H9 (cell line): Measurements from ENCODE around the gene COMMD9. TPM values are rescaled to one million over a fixed set of nuclear protein-coding genes. Genes with fewer than 3 reads are reported as not detected.

Experiments used
- DNase-seq: peaks from one replicate; pipeline ENCODE4 v3.0.0-alpha.2; 2017
- H2AFZ ChIP-seq: one replicate; pipeline ENCODE4 v1.6.1; 2013; ENCODE audit warnings: mild to moderate bottlenecking, low read length, control low read depth, moderate library complexity
- H2AK5ac ChIP-seq: 2 replicates; pipeline ENCODE4 v1.6.1; 2013; ENCODE audit warnings: low read length, control low read depth, mixed read lengths; ENCODE audit not compliant: insufficient read length
- H2BK120ac ChIP-seq: one replicate; pipeline ENCODE4 v1.6.1; 2013; ENCODE audit warnings: low read depth, mild to moderate bottlenecking, low read length, control low read depth, inconsistent platforms; ENCODE audit not compliant: poor library complexity, severe bottlenecking
- H2BK12ac ChIP-seq: 2 replicates; pipeline ENCODE4 v1.6.1; 2013; ENCODE audit warnings: low read length, control low read depth, mixed read lengths, low read depth; ENCODE audit not compliant: insufficient read length
- H2BK15ac ChIP-seq: 2 replicates; pipeline ENCODE4 v1.6.1; 2013; ENCODE audit warnings: low read depth, low read length, control low read depth
- H2BK20ac ChIP-seq: one replicate; pipeline ENCODE4 v1.6.1; 2013; ENCODE audit warnings: low read depth, mild to moderate bottlenecking, low read length, control low read depth, inconsistent platforms; ENCODE audit not compliant: poor library complexity, severe bottlenecking
- H2BK5ac ChIP-seq: 2 replicates; pipeline ENCODE4 v1.6.1; 2013; ENCODE audit warnings: low read length, control low read depth, mixed read lengths; ENCODE audit not compliant: insufficient read length
- H3K14ac ChIP-seq: 2 replicates; pipeline ENCODE4 v1.6.1; 2013; ENCODE audit warnings: low read length, control low read depth; ENCODE audit not compliant: insufficient read depth
- H3K18ac ChIP-seq: 2 replicates; pipeline ENCODE4 v1.6.1; 2013; ENCODE audit warnings: low read depth, mild to moderate bottlenecking, mixed read lengths, low read length, control low read depth; ENCODE audit not compliant: insufficient read length
- H3K23ac ChIP-seq: 2 replicates; pipeline ENCODE4 v1.6.1; 2013; ENCODE audit warnings: low read length, control low read depth, mixed read lengths, low read depth; ENCODE audit not compliant: insufficient read length
- H3K23me2 ChIP-seq: 2 replicates; pipeline ENCODE4 v1.6.1; 2013; ENCODE audit warnings: low read depth, mild to moderate bottlenecking, mixed read lengths, low read length, control low read depth; ENCODE audit not compliant: insufficient read length, poor library complexity, severe bottlenecking
- H3K27ac ChIP-seq: 2 replicates; pipeline ENCODE4 v1.5.1; 2013; ENCODE audit warnings: low read length, control low read depth, mixed read lengths, low read depth; ENCODE audit not compliant: insufficient read length
- H3K27me3 ChIP-seq: 2 replicates; pipeline ENCODE4 v1.6.1; 2013; ENCODE audit warnings: low read length, control low read depth, inconsistent platforms; ENCODE audit not compliant: insufficient read depth
- H3K4ac ChIP-seq: 2 replicates; pipeline ENCODE4 v1.6.1; 2013; ENCODE audit warnings: low read depth, mild to moderate bottlenecking, control low read depth, inconsistent platforms, low read length, moderate library complexity
- H3K4me1 ChIP-seq: 2 replicates; pipeline ENCODE4 v1.6.1; 2013; ENCODE audit warnings: low read length, control low read depth, inconsistent platforms; ENCODE audit not compliant: insufficient read depth
- H3K4me2 ChIP-seq: 2 replicates; pipeline ENCODE4 v1.6.1; 2013; ENCODE audit warnings: low read length, control low read depth, mixed read lengths; ENCODE audit not compliant: insufficient read length, insufficient read depth
- H3K56ac ChIP-seq: 2 replicates; pipeline ENCODE4 v1.6.1; 2013; ENCODE audit warnings: low read depth, mild to moderate bottlenecking, mixed read lengths, low read length, control low read depth; ENCODE audit not compliant: insufficient read length
- H3K79me1 ChIP-seq: 2 replicates; pipeline ENCODE4 v1.6.1; 2013; ENCODE audit warnings: low read depth, mild to moderate bottlenecking, moderate library complexity, low read length, control low read depth, inconsistent platforms; ENCODE audit not compliant: insufficient read depth, poor library complexity, severe bottlenecking
- H3K79me2 ChIP-seq: 2 replicates; pipeline ENCODE4 v1.6.1; 2013; ENCODE audit warnings: low read length, control low read depth, inconsistent platforms; ENCODE audit not compliant: insufficient read depth
- H3K9ac ChIP-seq: 2 replicates; pipeline ENCODE4 v1.6.1; 2013; ENCODE audit warnings: low read length, control low read depth, mixed read lengths; ENCODE audit not compliant: insufficient read length; ENCODE audit errors: extremely low read depth
- H3K9me3 ChIP-seq: one replicate; pipeline ENCODE4 v1.6.1; 2013; ENCODE audit warnings: low read depth, low read length, inconsistent platforms; ENCODE audit not compliant: control insufficient read depth
- H3T11ph ChIP-seq: one replicate; pipeline ENCODE4 v1.6.1; 2013; ENCODE audit warnings: mild to moderate bottlenecking, low read length, control low read depth, inconsistent platforms
- H4K20me1 ChIP-seq: one replicate; pipeline ENCODE4 v1.6.1; 2013; ENCODE audit not compliant: control insufficient read depth, insufficient read length, insufficient read depth
- H4K5ac ChIP-seq: 2 replicates; pipeline ENCODE4 v1.6.1; 2013; ENCODE audit warnings: low read depth, mild to moderate bottlenecking, mixed read lengths, low read length, control low read depth; ENCODE audit not compliant: insufficient read length
- H4K8ac ChIP-seq: replicated peaks from 2 replicates; pipeline ENCODE4 v1.6.1; 2013; ENCODE audit warnings: low read length, control low read depth, mixed read lengths, low read depth; ENCODE audit not compliant: insufficient read length
- H4K91ac ChIP-seq: 2 replicates; pipeline ENCODE4 v1.6.1; 2013; ENCODE audit warnings: low read depth, mild to moderate bottlenecking, moderate library complexity, mixed read lengths, low read length, control low read depth; ENCODE audit not compliant: insufficient read length
- H3K27ac Mint-ChIP-seq, 3 experiments: 2 replicates in 2 of 3; 3 replicates in 1 of 3; pipeline ENCODE4 v1.8.0; 2020 to 2021; ENCODE audit warnings: mixed read lengths in 3 of 3, mild to moderate bottlenecking in 1 of 3, moderate library complexity in 1 of 3
- H3K27me3 Mint-ChIP-seq: 2 replicates; pipeline ENCODE4 v1.8.0; 2021; ENCODE audit warnings: low read depth, mild to moderate bottlenecking, moderate library complexity, mixed read lengths
- H3K36me3 Mint-ChIP-seq, 3 experiments: 2 replicates in 2 of 3; 3 replicates in 1 of 3; pipeline ENCODE4 v1.8.0; 2020 to 2021; ENCODE audit warnings: low read depth in 3 of 3, mixed read lengths in 3 of 3; ENCODE audit not compliant: insufficient read depth in 1 of 3
- H3K4me1 Mint-ChIP-seq, 2 experiments: 2 replicates each; pipeline ENCODE4 v1.8.0; 2020; ENCODE audit warnings: mixed read lengths in 2 of 2
- H3K4me3 Mint-ChIP-seq, 2 experiments: 2 replicates in 1 of 2; 3 replicates in 1 of 2; pipeline ENCODE4 v1.8.0; 2020 to 2021; ENCODE audit warnings: mild to moderate bottlenecking in 2 of 2, mixed read lengths in 2 of 2, moderate library complexity in 1 of 2
- H3K9me3 Mint-ChIP-seq, 2 experiments: 2 replicates in 1 of 2; 3 replicates in 1 of 2; pipeline ENCODE4 v1.8.0; 2020; ENCODE audit warnings: mild to moderate bottlenecking in 2 of 2, mixed read lengths in 2 of 2, moderate library complexity in 1 of 2
- CTCF ChIP-seq: fragments of 200-600 bp; sonication (generic); conservative IDR thresholded peaks from 3 replicates; pipeline ENCODE4 v1.8.0; 2021; ENCODE audit warnings: antibody characterized with exemption, mild to moderate bottlenecking
- WGBS: extraction: QIAGEN DNeasy Blood & Tissue Kit; methylation state at CpG from one replicate; pipeline ENCODE4 v1.1.7; 2013; ENCODE audit warnings: missing lambda C conversion rate, low lambda C conversion rate, mixed read lengths; ENCODE audit not compliant: insufficient read length; ENCODE audit errors: extremely low coverage; 5-methylcytosine and 5-hydroxymethylcytosine counted together
- total RNA-seq: library from RNA; stranded (reverse); gene quantifications from 2 replicates; pipeline ENCODE4 v1.2.1, GENCODE V29; 2021

The COMMD9 gene
- total RNA-seq, 1 experiment from 2014 or later, result 47.0 TPM

DNA sequence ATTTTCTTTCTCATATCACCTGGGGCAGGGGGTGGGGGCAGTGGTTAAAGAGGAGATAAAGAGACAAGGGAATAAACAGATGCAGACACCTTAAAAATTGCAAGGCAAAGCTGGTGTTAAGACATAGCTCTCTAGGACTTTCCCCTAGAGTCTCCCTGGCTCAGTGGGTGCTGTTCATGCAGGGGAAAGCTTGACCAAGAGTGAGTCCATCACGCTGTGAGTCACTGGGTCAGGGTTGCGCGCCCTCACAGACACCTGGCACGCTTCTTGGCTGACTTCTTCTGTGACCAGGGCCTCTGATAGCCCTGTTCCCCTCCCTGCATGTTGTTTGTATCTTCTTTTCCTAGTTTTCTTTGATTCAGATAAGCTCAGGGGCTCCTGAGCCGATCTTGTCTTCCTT is 31.9 kb downstream of the COMMD9 start:
- H3K14ac ChIP-seq, result no peak overlapping the region
- peaks cover 0 to 4% (median 0%) of the 10 kb centered on the region in 3 experiments; a peak in 3 of 7 replicates for H3K36me3 Mint-ChIP-seq
- H4K20me1 ChIP-seq, result no peaks in the 10 kb centered on the region
- H3K4me2 ChIP-seq, result no peak overlapping the region
- no CpG with 5 or more reads among the region's 5 CpGs for WGBS
- no peak for TF ChIP-seq CTCF
- peaks cover 13 to 21% of the 10 kb centered on the region in 2 experiments for H3K4me1 Mint-ChIP-seq
- H3T11ph ChIP-seq, result no peak overlapping the region
- H3K4me1 ChIP-seq, result no peaks in the 10 kb centered on the region
- H3K27me3 ChIP-seq, result no peaks in the 10 kb centered on the region; the same call in 1 of the 2 replicates
- no peak overlapping the region for H2BK15ac ChIP-seq
- H4K8ac ChIP-seq, result no peak overlapping the region
- H3K23ac ChIP-seq, result no peak overlapping the region
- no peak overlapping the region for H3K27ac Mint-ChIP-seq
- H3K9me3 Mint-ChIP-seq, result no peaks in the 10 kb centered on the region
- H3K4ac ChIP-seq, result no peak overlapping the region
- no peak overlapping the region for H3K18ac ChIP-seq
- no peak overlapping the region for H4K5ac ChIP-seq
- no peak overlapping the region for H2BK12ac ChIP-seq
- no peaks in the 10 kb centered on the region for H3K23me2 ChIP-seq
- no peak for DNase-seq
- no peaks in the 10 kb centered on the region for H3K79me1 ChIP-seq
- no peak overlapping the region for H4K91ac ChIP-seq
- no peak overlapping the region for H3K4me3 Mint-ChIP-seq
- H2AK5ac ChIP-seq, result no peak overlapping the region
- no peak overlapping the region for H3K9ac ChIP-seq
- H3K79me2 ChIP-seq, result no peaks in the 10 kb centered on the region
- H3K27me3 Mint-ChIP-seq, result peaks cover 38% of the 10 kb centered on the region
- H2BK5ac ChIP-seq, result no peak overlapping the region
- peaks cover 5% of the 10 kb centered on the region for H3K9me3 ChIP-seq
- H2BK20ac ChIP-seq, result no peak overlapping the region
- no peak overlapping the region for H3K56ac ChIP-seq
- no peak overlapping the region for H2BK120ac ChIP-seq
- no peak overlapping the region for H3K27ac ChIP-seq
- H2AFZ ChIP-seq, result no peak overlapping the region
